Measurements from ENCODE around the gene EEFSEC.

Gene EEFSEC

GRCh38 chr3:128153156-128154041, at the start of gene EEFSEC:
Gene EEFSEC, plus strand, starts transcription at chr3:128153481. Its CDS starts 27 bp downstream, at chr3:128153508.
- peak within 1 kb of the TSS; percentile 89 for H3K27ac ChIP-seq
- no peak for TF ChIP-seq ZFX (IDR thresholded peaks at IDR 0.05; ENCODE audit: borderline replicate concordance)
- no peak for TF ChIP-seq CTCF (IDR thresholded peaks at IDR 0.05)

- TF ChIP-seq ZFX (IDR thresholded peaks at IDR 0.05; ENCODE audit: borderline replicate concordance) (no peak), CTCF (IDR thresholded peaks at IDR 0.05) (no peak)
- H3K27ac ChIP-seq: no peak overlapping the region
Measured at GRCh38 chr3:128107834-128108233, 45.4 kb upstream of the EEFSEC start.

DNA sequence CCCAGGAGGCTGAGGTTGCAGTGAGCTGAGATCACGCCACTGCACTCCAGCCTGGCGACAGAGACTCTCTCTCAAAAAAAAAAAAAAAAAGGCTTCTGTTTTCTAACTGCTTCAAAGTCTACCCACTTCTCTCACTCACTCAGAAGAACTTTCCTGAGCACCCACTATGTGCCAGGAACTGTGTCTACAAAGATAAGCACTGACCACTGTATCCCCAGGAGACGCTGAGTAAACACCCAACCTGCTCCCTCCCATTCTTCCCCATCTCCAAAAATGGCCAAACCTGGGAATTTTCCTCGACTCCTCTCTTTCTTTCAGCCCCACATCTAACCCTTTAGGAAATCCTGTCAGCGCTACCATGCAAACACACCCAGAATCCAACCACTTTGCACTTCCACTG, 42.1 kb upstream of the EEFSEC start:
- TF ChIP-seq CTCF (IDR thresholded peaks at IDR 0.05): no peak
- no peak for TF ChIP-seq ZFX (IDR thresholded peaks at IDR 0.05; ENCODE audit: borderline replicate concordance)
- H3K27ac ChIP-seq: no peak overlapping the region

DNA sequence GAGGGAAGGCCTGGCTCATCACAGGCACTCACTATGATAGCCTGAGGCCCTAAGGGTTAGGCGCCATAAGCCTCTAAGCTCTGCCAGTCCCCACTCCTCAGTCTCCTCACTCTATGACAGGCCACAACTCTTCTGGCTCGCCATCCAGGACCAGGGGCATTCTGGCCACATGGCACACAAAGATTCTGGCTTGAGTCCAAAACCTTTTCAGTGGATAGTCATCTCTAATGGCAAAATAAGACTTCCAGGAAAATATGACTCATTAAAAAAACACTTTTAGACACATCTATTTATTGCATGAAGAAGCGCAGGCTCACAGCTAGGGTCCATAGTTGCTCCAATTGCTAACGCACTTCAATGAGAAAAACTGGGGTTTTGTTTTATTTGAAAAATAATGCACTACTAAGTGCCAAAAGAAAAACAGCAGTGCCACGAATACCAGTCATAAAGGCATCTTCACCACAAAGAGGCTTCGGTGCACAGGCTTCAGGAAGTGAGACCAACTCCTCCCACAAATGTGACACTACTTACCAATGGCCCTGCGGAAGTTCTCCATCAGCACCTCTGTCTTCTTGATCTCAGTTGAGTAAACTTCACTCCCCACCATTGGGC, 40.8 kb upstream of the EEFSEC start:
- no peak overlapping the region for H3K27ac ChIP-seq
- TF ChIP-seq ZFX (IDR thresholded peaks at IDR 0.05; ENCODE audit: borderline replicate concordance): no peak
- no peak for TF ChIP-seq CTCF (IDR thresholded peaks at IDR 0.05)

GRCh38 chr3:128113817-128114794, 39.2 kb upstream of the EEFSEC start:
- TF ChIP-seq ZFX (IDR thresholded peaks at IDR 0.05; ENCODE audit: borderline replicate concordance): no peak
- no peak for TF ChIP-seq CTCF (IDR thresholded peaks at IDR 0.05)
- no peak overlapping the region for H3K27ac ChIP-seq

- no peak overlapping the region for H3K27ac ChIP-seq
- TF ChIP-seq ZFX (IDR thresholded peaks at IDR 0.05; ENCODE audit: borderline replicate concordance) (no peak), CTCF (IDR thresholded peaks at IDR 0.05) (no peak)
Measured at GRCh38 chr3:128122013-128122412, 31.3 kb upstream of the EEFSEC start.
